Adrenal gland (tissue), 12 donors: ENCODE results near the gene CCDC102A. TPM values are rescaled to one million over a fixed set of nuclear protein-coding genes. Genes with fewer than 3 reads are reported as not detected.
"Not testable (repeated sequence)": the region's sequence is repeated elsewhere in the genome, so short reads cannot be mapped to it uniquely, and the experiment has no call there.

Experiments used
- DNase-seq, 7 donors: peaks; one replicate each; pipeline ENCODE4 v3.0.0-alpha.2; 2019 to 2020
- H3K27ac ChIP-seq, 5 donors: fragments of 200-600 bp; sonication (generic) in 4 of 5; 1 replicate in 3 of 5; 2 replicates in 2 of 5; pipeline versions ENCODE4 v1.5.1 to v1.8.0; 2016 to 2020; ENCODE audit warnings: mild to moderate bottlenecking in 1 of 5
- H3K27me3 ChIP-seq: fragments of 200-600 bp; 2 replicates; pipeline ENCODE4 v1.8.0; 2021
- H3K36me3 ChIP-seq, 2 donors: fragments of 200-600 bp; replicated peaks in 1 of 2; 1 replicate in 1 of 2; 2 replicates in 1 of 2; pipeline versions ENCODE4 v1.5.1 to v1.8.0; 2018 to 2022
- H3K4me1 ChIP-seq, 2 donors: fragments of 200-600 bp; replicated peaks in 1 of 2; 1 replicate in 1 of 2; 2 replicates in 1 of 2; pipeline versions ENCODE4 v1.5.1 to v1.8.0; 2018 to 2021
- H3K4me3 ChIP-seq, 4 donors: fragments of 200-600 bp; sonication (generic) in 3 of 4; one replicate each; pipeline ENCODE4 v1.5.1; 2016 to 2018
- H3K9me3 ChIP-seq, 3 donors: fragments of 200-600 bp; sonication (generic) in 1 of 3; replicated peaks in 1 of 3; 1 replicate in 2 of 3; 2 replicates in 1 of 3; pipeline versions ENCODE4 v1.5.1 to v1.8.0; 2016 to 2021
- POLR2A ChIP-seq, 2 donors: fragments of 450-650 bp; IDR thresholded peaks; one replicate each; pipeline ENCODE4 v1.6.1; 2017; ENCODE audit warnings: antibody characterized with exemption in 2 of 2, mild to moderate bottlenecking in 2 of 2, moderate library complexity in 1 of 2
- WGBS, 4 donors: extraction: QIAGEN DNeasy Blood & Tissue Kit in 2 of 4; methylation state at CpG; one replicate each; pipeline versions ENCODE4 v1.1.5 to v1.1.7; 2013 to 2017; 5-methylcytosine and 5-hydroxymethylcytosine counted together
- intact Hi-C, 2 donors: fragments of 100-400 bp; cut with DNase I; formaldehyde crosslinking; loops; one replicate each; pipeline versions ENCODE4 v1.14.1 to v1.15.0; 2022 to 2023
- polyA plus RNA-seq, 3 donors: library from polyadenylated mRNA; stranded (reverse); fragments of 200-250 nt in 2 of 3; fragments of 350-450 nt in 1 of 3; fragmentation: Illumina TruSeq in 1 of 3; extraction: RNeasy Lipid Tissue Mini Kit (QIAGEN cat#74804) in 1 of 3; gene quantifications; one replicate each; pipeline ENCODE4 v1.2.3, GENCODE V29; 2013 to 2014
- total RNA-seq, 9 donors: library from RNA; depleted of rRNA in 4 of 9; stranded (reverse); fragments of >200 nt in 4 of 9; fragments of 120-200 nt in 1 of 9; fragmentation: NEBNext Ultra II Directional in 1 of 9; extraction: Animal tissue kit (Norgen Biotek cat#: 25700) in 1 of 9; gene quantifications; one replicate each; pipeline versions ENCODE4 v1.1.0 to v1.2.4, GENCODE V29; 2013 to 2023
- TF ChIP-seq, protein P1 (sequence below), 6 experiments: fragments of 450-650 bp in 4 of 6; fragments of 200-600 bp in 2 of 6; sonication (generic) in 1 of 6; IDR thresholded peaks; 1 replicate in 5 of 6; 2 replicates in 1 of 6; pipeline versions ENCODE4 v1.5.1 to v1.8.0; 2016 to 2021; ENCODE audit warnings: antibody characterized with exemption in 6 of 6, mild to moderate bottlenecking in 2 of 6, moderate library complexity in 1 of 6
- donor health status: healthy with polysubstance abuse.
- donor health status: Bipolar disorder and iron deficiency.
- donor health status: DM: yes; HTN: yes; CAD: no.
- donor health status: DM: no; HTN: no; CAD: no.
- donor health status: DM: no; HTN: no; CAD: no.
- donor health status: DM: yes; HTN: yes; CAD: no.

Gene CCDC102A
- total and polyA plus RNA-seq, 12 donors: 1.6 to 23.6 (median 8.9) TPM

DNA sequence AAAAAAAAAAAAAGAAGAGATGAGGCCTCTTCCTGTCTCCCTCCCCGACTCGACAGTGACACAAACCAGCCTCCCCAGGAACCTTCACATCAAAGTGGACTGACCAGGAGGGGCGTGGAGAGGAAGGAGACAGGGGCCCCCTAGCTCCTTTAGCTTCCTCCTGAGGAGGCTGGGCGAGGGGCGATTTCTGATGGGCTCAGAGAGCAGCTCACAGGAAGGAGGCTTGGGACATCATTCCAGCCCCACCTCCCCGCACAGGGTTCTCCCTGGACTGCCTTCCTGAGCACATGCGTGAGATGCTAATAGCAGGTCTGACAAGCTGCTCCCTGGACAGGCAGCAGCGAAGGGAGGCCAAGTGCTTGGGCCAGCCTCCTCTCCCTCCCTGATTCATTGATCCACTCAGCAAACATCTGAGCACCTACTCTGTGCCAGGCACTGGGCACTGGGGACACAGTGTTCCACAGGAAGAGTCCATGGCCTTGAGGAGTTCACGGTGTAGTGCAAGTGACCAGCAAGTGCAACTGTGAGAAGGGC lies 35.7 kb downstream of the CCDC102A start:
- peak in 1 of 7 donors; percentile 21 for DNase-seq
- WGBS, 4 donors: 43 to 51% (median 47%) methylated on average over 7 to 9 of the region's 9 CpGs

DNA sequence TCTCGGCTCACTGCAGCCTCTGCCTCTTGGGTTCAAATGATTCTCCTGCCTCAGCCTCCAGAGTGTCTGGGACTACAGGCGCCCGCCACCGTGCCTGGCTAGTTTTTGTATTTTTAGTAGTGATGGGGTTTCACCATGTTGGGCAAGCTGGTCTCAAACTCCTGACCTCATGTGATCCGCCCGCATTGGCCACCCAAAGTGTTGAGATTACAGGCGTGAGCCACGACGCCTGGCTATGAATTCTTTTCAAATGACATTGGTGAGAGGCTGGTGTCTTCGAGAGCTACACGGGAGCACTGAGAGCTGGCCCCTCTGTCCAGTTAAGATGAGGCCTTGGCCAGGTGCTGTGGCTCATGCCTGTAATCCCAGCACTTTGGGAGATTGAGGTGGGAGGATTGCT lies 36.4 kb downstream of the CCDC102A start:
- H3K36me3 ChIP-seq, H3K4me1 ChIP-seq, H3K4me3 ChIP-seq, intact Hi-C loops, H3K27me3 ChIP-seq, DNase-seq, H3K9me3 ChIP-seq, H3K27ac ChIP-seq: not testable (repeated sequence)
- 91 to 97% (median 94%) methylated on average over 11 of the region's 11 CpGs for WGBS, 4 donors

More for the DNA sequence above, 35.7 kb downstream of the CCDC102A start:
- no peak for TF ChIP-seq POLR2A (IDR thresholded peaks at IDR 0.05)
- TF ChIP-seq, protein P1, sequence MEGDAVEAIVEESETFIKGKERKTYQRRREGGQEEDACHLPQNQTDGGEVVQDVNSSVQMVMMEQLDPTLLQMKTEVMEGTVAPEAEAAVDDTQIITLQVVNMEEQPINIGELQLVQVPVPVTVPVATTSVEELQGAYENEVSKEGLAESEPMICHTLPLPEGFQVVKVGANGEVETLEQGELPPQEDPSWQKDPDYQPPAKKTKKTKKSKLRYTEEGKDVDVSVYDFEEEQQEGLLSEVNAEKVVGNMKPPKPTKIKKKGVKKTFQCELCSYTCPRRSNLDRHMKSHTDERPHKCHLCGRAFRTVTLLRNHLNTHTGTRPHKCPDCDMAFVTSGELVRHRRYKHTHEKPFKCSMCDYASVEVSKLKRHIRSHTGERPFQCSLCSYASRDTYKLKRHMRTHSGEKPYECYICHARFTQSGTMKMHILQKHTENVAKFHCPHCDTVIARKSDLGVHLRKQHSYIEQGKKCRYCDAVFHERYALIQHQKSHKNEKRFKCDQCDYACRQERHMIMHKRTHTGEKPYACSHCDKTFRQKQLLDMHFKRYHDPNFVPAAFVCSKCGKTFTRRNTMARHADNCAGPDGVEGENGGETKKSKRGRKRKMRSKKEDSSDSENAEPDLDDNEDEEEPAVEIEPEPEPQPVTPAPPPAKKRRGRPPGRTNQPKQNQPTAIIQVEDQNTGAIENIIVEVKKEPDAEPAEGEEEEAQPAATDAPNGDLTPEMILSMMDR (IDR thresholded peaks at IDR 0.05): no peak
- H3K4me3 ChIP-seq: no peak overlapping the region
- no peaks in the 10 kb centered on the region for H3K36me3 ChIP-seq
- no peak overlapping the region for H3K27ac ChIP-seq
- H3K9me3 ChIP-seq: no peaks in the 10 kb centered on the region
- intact Hi-C loops: no loop called here
- no peaks in the 10 kb centered on the region for H3K27me3 ChIP-seq
- H3K4me1 ChIP-seq: no peaks in the 10 kb centered on the region

DNA sequence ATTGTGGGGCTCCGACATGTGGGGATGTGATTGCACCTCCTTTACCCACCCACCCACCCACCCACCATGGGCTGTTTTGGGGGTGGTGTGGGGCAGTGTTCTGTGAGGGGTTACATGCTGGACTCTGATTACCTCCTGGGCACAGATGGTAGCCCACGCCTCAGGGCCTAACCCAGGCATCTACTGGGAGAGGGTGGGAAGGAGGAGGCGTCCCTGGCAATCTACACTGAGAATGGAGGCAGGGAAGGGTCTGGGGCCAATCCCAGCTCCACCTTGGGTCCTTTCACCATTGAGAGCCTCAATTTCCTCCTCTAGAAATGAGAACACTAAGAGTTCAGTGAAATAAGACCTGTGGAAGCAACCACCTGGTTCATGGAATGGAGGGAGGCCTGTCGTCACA lies 38.3 kb downstream of the CCDC102A start:
- intact Hi-C loops: no loop called here
- no peak overlapping the region for H3K4me3 ChIP-seq
- no peak for DNase-seq
- no peaks in the 10 kb centered on the region for H3K9me3 ChIP-seq
- no peaks in the 10 kb centered on the region for H3K4me1 ChIP-seq
- H3K27ac ChIP-seq: no peak overlapping the region
- H3K36me3 ChIP-seq: no peaks in the 10 kb centered on the region
- H3K27me3 ChIP-seq: no peaks in the 10 kb centered on the region
- 83 to 95% (median 92%) methylated on average over 2 to 4 of the region's 4 CpGs for WGBS, 4 donors
- TF ChIP-seq POLR2A (IDR thresholded peaks at IDR 0.05): no peak
- TF ChIP-seq, protein P1 (IDR thresholded peaks at IDR 0.05): no peak

DNA sequence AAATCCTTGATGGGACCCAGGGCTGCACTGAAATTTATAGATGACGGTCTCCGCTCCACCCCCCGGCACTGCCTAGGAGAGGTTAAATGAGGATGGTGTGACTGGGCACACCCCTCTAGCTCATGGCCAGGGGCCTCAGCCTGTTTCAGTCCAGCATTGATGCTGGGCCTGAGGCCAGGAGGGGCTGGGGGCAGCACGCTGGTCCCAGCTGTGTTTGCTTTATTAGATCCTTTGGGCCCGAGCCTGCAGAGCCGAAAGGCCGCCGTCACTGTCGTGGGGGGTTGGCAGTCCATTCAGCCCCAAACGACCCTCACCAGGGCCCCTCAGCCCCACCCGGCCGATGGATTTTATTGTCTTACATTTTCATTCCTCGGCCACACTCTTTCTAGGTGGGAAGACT lies 39.2 kb downstream of the CCDC102A start:
- no peak for DNase-seq
- intact Hi-C loops: no loop called here
- H3K27ac ChIP-seq: no peak overlapping the region

DNA sequence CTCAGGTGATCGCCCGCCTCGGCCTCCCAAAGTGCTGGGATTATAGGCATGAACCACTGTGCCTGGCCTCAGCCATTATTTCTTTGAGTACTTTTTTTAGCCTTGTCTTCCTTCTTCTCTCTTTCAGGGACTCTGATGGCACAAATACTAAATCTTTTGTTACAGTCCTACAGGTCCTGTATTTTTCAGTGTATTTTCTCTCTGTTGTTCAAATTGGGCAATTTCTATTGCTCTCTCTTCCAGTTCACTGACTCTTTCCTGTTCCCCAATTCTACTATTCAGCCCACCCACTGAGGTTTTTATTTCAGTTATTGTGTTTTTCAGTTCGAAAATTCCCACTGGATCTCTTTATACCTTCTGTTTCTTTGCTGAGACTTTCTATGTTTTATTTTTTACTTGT lies 42.6 kb downstream of the CCDC102A start:
- intact Hi-C loops: no loop called here
- Histone ChIP-seq H3K27ac (no peak overlapping the region), H3K27me3 (no peaks in the 10 kb centered on the region), H3K9me3 (no peaks in the 10 kb centered on the region), H3K4me3 (no peak overlapping the region), H3K4me1 (no peaks in the 10 kb centered on the region), H3K36me3 (no peaks in the 10 kb centered on the region)
- TF ChIP-seq, protein P1 (IDR thresholded peaks at IDR 0.05): no peak
- TF ChIP-seq POLR2A (IDR thresholded peaks at IDR 0.05): no peak
- DNase-seq: no peak
- WGBS, 4 donors: 86 to 92% (median 90%) methylated on average over 4 of the region's 4 CpGs

More for the DNA sequence above, 39.2 kb downstream of the CCDC102A start:
- Histone ChIP-seq H3K36me3 (no peaks in the 10 kb centered on the region), H3K9me3 (no peaks in the 10 kb centered on the region), H3K27me3 (no peaks in the 10 kb centered on the region), H3K4me1 (no peaks in the 10 kb centered on the region), H3K4me3 (no peak overlapping the region)
- no peak for TF ChIP-seq POLR2A (IDR thresholded peaks at IDR 0.05)
- TF ChIP-seq, protein P1 (IDR thresholded peaks at IDR 0.05): no peak
- 77 to 79% (median 78%) methylated on average over 6 to 13 of the region's 13 CpGs for WGBS, 4 donors
